ENCODE measurements around the gene TXNDC5.

GRCh38 chr6:7902221-7902620 lies 8.4 kb downstream of the TXNDC5 start:
- TF ChIP-seq CTCF (IDR thresholded peaks at IDR 0.05) = no peak
- TF ChIP-seq POLR2AphosphoS5 (IDR thresholded peaks at IDR 0.05) = no peak
- no peak for TF ChIP-seq POLR2A (IDR thresholded peaks at IDR 0.05)
